Right lobe of liver (tissue), 6 donors: ENCODE measurements around the gene AGFG2. TPM values are rescaled to one million over a fixed set of nuclear protein-coding genes. Genes with fewer than 3 reads are reported as not detected.

Experiments used
- ATAC-seq, 4 donors: fragments of 200-7000 bp; cut with Tn5 transposase; one replicate each; pipeline ENCODE4 v1.9.1; 2020; ENCODE audit warnings: mild to moderate bottlenecking in 4 of 4, moderate library complexity in 4 of 4
- DNase-seq, 3 donors: peaks; one replicate each; pipeline ENCODE4 v3.0.0-alpha.2; 2020
- H3K27ac ChIP-seq, 3 donors: fragments of 200-600 bp; one replicate each; pipeline ENCODE4 v1.8.0; 2022
- H3K27me3 ChIP-seq, 2 donors: fragments of 200-600 bp; one replicate each; pipeline ENCODE4 v1.8.0; 2022
- H3K36me3 ChIP-seq, 4 donors: fragments of 200-600 bp; sonication (generic) in 1 of 4; one replicate each; pipeline versions ENCODE4 v1.5.1 to v1.8.0; 2017 to 2022; ENCODE audit warnings: control low read depth in 1 of 4
- H3K4me1 ChIP-seq, 4 donors: fragments of 200-600 bp; sonication (generic) in 1 of 4; one replicate each; pipeline versions ENCODE4 v1.5.1 to v1.8.0; 2017 to 2022; ENCODE audit warnings: control low read depth in 1 of 4
- H3K4me3 ChIP-seq, 3 donors: fragments of 200-600 bp; one replicate each; pipeline ENCODE4 v1.8.0; 2022
- H3K9me3 ChIP-seq, 4 donors: fragments of 200-600 bp; sonication (generic) in 1 of 4; one replicate each; pipeline versions ENCODE4 v1.5.1 to v1.8.0; 2017 to 2022; ENCODE audit warnings: control low read depth in 1 of 4
- POLR2A ChIP-seq: fragments of 450-650 bp; IDR thresholded peaks from one replicate; pipeline ENCODE4 v1.6.1; 2017; ENCODE audit warnings: antibody characterized with exemption, mild to moderate bottlenecking
- WGBS: methylation state at CpG from one replicate; pipeline ENCODE4 v1.1.6; 2018; ENCODE audit warnings: low coverage, low lambda C conversion rate; ENCODE audit not compliant: insufficient coverage; ENCODE audit errors: missing lambda C conversion rate; 5-methylcytosine and 5-hydroxymethylcytosine counted together
- intact Hi-C, 2 donors: fragments of 100-400 bp; cut with DNase I; formaldehyde crosslinking; loops; one replicate each; pipeline versions ENCODE4 v1.11.2 to v1.14.1; 2022
- total RNA-seq, 6 experiments: library from RNA; depleted of rRNA in 2 of 6; stranded (reverse); fragments of >200 nt in 2 of 6; fragmentation: NEBNext Ultra II Directional in 3 of 6; extraction: Animal tissue kit (Norgen Biotek cat#: 25700) in 3 of 6; gene quantifications; one replicate each; pipeline versions ENCODE4 v1.1.0 to v1.2.4, GENCODE V29; 2016 to 2023
- TF ChIP-seq, protein P1 (sequence below), 4 donors: fragments of 200-600 bp in 3 of 4; fragments of 450-650 bp in 1 of 4; IDR thresholded peaks; one replicate each; pipeline versions ENCODE4 v1.5.1 to v1.8.0; 2016 to 2022; ENCODE audit warnings: antibody characterized with exemption in 4 of 4, mild to moderate bottlenecking in 2 of 4
- donor health status: DM: no; HTN: yes; CAD: no.
- donor health status: DM: no; HTN: no; CAD: no.
- donor health status: DM: no; HTN: no; CAD: no.
- donor health status: DM: no; HTN: yes; CAD: no.
- donor health status: DM: no; HTN: yes; CAD: no.

The AGFG2 gene
- total RNA-seq, 6 experiments from 2014 or later = 52.9 to 86.3 (median 69.8) TPM

DNA sequence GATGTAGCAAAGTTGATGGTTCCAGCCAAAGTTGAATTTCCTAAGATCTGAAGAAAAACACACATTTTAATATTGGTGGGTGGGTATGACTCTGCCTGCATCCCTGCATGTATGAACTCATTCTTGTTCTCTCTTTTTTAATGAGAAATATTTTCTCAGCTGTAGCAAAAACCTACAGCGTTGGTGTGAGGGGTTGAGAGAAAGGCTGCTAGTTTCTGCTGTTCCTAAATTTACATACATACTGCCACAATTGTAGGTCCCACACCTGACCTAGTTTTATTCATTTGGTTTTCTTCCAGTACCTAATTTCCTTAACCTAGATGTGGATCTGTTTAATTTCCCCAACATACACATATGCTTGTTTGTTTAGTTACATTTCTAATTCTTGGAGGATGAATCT is 4.6 kb downstream of the AGFG2 start:
- TF ChIP-seq POLR2A = no peak
- TF ChIP-seq, protein P1, sequence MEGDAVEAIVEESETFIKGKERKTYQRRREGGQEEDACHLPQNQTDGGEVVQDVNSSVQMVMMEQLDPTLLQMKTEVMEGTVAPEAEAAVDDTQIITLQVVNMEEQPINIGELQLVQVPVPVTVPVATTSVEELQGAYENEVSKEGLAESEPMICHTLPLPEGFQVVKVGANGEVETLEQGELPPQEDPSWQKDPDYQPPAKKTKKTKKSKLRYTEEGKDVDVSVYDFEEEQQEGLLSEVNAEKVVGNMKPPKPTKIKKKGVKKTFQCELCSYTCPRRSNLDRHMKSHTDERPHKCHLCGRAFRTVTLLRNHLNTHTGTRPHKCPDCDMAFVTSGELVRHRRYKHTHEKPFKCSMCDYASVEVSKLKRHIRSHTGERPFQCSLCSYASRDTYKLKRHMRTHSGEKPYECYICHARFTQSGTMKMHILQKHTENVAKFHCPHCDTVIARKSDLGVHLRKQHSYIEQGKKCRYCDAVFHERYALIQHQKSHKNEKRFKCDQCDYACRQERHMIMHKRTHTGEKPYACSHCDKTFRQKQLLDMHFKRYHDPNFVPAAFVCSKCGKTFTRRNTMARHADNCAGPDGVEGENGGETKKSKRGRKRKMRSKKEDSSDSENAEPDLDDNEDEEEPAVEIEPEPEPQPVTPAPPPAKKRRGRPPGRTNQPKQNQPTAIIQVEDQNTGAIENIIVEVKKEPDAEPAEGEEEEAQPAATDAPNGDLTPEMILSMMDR (IDR thresholded peaks at IDR 0.05) = no peak
- 13% methylated on average over 1 of the region's 1 CpG for WGBS
- Histone ChIP-seq H3K4me3 (no peak overlapping the region), H3K4me1 (peaks cover 2 to 82% (median 32%) of the 10 kb centered on the region in 4 donors), H3K27me3 (no peaks in the 10 kb centered on the region), H3K27ac (peak overlapping the region; percentile 87 to 93 (median 92)), H3K9me3 (no peaks in the 10 kb centered on the region), H3K36me3 (no peaks in the 10 kb centered on the region)
- DNase-seq (no peak), ATAC-seq (no peak)
- intact Hi-C loops = no loop called here

DNA sequence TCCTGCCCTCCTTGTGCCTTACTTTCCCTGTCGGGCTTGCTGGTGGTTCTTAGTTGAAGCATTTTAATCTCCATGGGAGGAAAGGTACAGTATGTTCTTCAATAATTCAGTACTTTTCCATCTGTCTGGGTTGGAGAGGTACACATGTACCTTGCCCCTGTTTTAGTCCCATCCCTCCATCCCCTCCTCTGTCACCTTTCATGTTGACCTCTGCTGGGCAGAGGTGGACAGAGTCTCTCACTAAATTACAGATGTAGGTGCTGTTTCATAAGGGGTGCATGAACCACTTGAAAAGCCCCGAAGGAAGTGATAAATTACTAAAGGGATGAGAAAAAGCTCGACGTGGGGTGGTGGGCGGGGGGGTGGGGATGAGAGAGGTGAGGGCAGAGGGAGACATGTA is 5.4 kb downstream of the AGFG2 start:
- DNase-seq (no peak), ATAC-seq (peak in 3 of 4 donors; percentile 10 to 54 (median 34))
- intact Hi-C loops = no loop called here
- Histone ChIP-seq H3K27ac (peak overlapping the region; percentile 87 to 93 (median 92)), H3K27me3 (no peaks in the 10 kb centered on the region), H3K4me1 (peaks cover 2 to 90% (median 34%) of the 10 kb centered on the region in 4 donors), H3K36me3 (peaks cover 0 to 6% (median 4%) of the 10 kb centered on the region in 4 donors), H3K4me3 (peak overlapping the region in 2 of 3 donors; percentile 11 to 14), H3K9me3 (no peaks in the 10 kb centered on the region)
- WGBS = 3% methylated on average over 5 of the region's 5 CpGs
- TF ChIP-seq, protein P1 (IDR thresholded peaks at IDR 0.05) = no peak
- no peak for TF ChIP-seq POLR2A

DNA sequence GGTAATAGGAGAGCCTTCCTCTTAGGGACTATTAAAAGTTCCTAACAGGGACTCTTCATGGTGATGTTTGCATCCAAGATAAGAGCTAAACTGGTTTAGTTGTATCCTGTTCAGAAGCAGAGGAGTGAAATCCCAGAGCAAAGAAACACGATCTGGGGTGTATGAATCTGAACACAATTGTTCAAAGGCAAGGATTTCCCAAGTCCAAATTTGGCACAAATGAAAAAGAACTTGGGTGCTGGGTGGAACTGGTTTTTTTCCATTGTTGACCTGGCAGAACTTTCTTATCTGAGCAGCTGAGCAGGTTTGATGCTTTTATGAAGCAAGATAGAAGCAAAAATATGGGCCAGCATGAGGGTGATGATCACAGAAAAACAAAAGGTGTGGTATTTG is 6.0 kb downstream of the AGFG2 start:
- intact Hi-C loops = no loop called here
- H3K27me3 ChIP-seq = no peaks in the 10 kb centered on the region
- DNase-seq = no peak
- H3K27ac ChIP-seq = peak overlapping the region; percentile 87 to 93 (median 92)
- no peaks in the 10 kb centered on the region for H3K9me3 ChIP-seq
- peaks cover 2 to 96% (median 34%) of the 10 kb centered on the region in 4 donors for H3K4me1 ChIP-seq
- peaks cover 0 to 12% (median 7%) of the 10 kb centered on the region in 4 donors for H3K36me3 ChIP-seq
- peak in 3 of 4 donors; percentile 2 to 32 (median 25) for ATAC-seq
- WGBS = 9% methylated on average over 1 of the region's 1 CpG
- TF ChIP-seq, protein P1 (IDR thresholded peaks at IDR 0.05) = no peak
- peak; percentile 20 for TF ChIP-seq POLR2A
- H3K4me3 ChIP-seq = peak overlapping the region in 2 of 3 donors; percentile 9 to 33

DNA sequence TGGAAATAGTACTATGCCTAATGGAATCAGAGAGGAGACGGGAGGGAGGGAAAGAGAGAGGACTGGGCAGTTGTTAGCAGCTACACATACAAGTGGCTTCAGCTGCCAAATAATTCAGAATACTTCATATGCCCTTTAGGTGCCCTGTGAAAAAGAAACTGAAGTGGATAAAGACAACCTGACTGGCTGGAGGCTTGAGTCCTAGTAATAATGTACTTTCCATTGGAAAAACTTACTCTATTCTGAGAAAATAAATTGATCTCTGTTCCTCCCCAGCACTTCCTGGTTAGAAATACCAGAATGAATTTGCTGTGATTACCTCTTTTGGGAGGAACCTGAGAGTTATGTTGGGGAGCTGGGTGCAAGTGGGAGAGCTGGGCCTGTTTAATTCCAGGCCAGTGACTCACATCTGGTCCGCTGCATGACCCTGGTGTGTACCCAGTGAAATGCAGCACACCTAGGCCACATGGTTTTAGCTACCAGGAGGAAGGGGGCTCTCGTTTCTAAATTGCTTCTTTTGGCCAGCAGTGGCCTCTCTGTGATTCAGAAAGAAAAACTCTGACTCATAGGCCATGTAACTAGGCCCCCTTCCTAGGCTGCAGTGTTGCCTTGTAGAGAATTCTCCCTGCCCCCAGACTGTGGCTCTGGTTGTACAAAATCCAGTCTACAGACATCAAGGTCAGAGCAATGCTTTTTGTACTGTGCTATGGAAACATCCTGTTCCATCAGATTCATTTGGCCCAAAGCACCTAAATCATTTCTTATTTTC is 6.5 kb downstream of the AGFG2 start:
- Histone ChIP-seq H3K36me3 (peaks cover 0 to 18% (median 9%) of the 10 kb centered on the region in 4 donors), H3K27ac (peak overlapping the region; percentile 87 to 93 (median 92)), H3K27me3 (no peaks in the 10 kb centered on the region), H3K4me1 (peaks cover 2 to 94% (median 33%) of the 10 kb centered on the region in 4 donors), H3K4me3 (peak overlapping the region in 2 of 3 donors; percentile 9 to 33), H3K9me3 (no peaks in the 10 kb centered on the region)
- intact Hi-C loops = no loop called here
- 6% methylated on average over 3 of the region's 3 CpGs for WGBS
- TF ChIP-seq, protein P1 (IDR thresholded peaks at IDR 0.05) = no peak
- TF ChIP-seq POLR2A = peak; percentile 10
- DNase-seq (peak; percentile 60 to 69 (median 63)), ATAC-seq (peak; percentile 49 to 71 (median 62))
